Stimulated activated CD8-positive, alpha-beta memory T cell treated with anti-CD3 and anti-CD28 coated beads, Interleukin-12 subunit alpha, Interleukin-12 subunit beta, amount 100 ng/mL, for 24 hours (primary cell): Measurements from ENCODE around the gene HOXA7.

Experiments used
- DNase-seq: peaks from one replicate; pipeline ENCODE4 v3.0.0-alpha.2; 2020; ENCODE audit errors: extremely low read depth

Gene HOXA7

GRCh38 chr7:27159266-27160144 lies 3.0 kb upstream of the HOXA7 start:
- DNase-seq, result no peak

GRCh38 chr7:27158436-27159265 lies 2.2 kb upstream of the HOXA7 start:
- DNase-seq, result no peak

DNA sequence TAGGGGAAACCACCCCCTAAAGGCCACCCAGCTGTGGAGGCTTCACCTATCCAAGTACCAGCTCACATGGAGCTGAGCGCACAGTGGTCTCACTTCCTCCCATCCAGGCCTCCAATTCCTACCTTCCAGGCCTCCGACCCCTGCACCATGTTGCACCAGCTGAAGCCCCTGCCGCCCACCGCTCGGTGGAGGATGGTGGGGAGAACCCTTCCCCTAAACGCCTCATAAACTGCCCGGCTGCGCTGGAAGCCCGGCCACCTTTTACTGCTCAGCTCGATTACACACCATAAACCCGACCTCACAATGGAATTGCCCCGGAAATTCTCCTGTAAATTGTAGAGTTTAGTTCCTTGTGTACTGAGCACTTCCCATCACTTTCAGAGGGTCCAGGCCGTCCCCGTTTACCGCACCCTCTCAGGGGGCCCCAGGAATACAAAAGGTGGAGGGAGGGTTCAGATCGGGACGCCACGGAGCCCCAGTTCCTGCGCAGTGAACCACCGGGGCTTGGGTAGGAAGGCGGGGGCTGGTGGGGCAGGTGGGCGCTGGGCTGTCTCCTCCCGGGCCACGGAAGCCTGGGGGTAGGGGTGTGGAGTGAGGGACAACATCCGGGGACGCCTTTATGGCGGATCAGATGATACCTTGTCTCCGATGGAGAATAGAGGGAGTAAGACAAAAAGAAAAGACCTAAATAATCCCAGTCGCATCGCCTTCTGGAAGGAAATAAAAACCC lies 1.4 kb upstream of the HOXA7 start:
- no peak for DNase-seq

DNA sequence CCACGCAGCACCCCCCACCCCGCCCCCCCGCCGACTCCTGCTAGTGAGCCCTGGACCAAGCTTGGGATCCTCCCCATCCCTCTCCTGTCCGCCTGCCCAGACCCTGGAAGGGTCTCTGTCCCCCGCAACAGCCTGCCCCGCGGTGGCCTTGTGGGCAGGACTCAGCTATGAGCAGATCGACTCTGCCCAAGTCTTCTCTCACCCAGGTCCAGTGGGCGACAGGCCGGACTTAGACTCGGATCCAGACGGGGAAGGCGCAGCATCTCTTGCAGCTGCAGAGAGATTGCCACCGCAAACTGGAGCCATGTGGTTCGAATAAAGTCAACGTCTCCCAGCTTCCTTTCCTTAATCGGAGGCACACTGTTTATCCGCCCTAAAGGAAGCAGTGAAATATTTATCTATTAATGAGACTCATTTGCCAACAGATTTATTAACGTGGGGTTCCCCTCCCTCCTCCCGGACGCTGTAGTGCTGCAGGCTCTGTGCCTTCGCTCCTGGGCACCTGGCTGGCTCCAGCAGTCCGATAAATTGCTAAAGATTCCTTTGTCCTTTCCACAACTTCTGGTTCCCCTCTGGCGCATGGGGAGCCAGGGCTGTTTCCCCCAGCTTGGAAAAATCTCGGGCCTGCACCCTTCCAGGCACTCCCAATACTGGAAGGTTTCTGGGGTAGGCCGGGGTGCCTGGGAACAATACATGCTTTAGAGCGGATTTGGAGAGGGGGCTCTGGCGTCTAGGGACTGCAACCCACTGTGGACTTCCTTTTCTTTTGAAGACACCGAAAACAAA lies 634 bp upstream of the HOXA7 start:
- no peak for DNase-seq

- no peak for DNase-seq
These were observed 513 bp downstream of the HOXA7 start for GRCh38 chr7:27155816-27156507.

- DNase-seq, result no peak
These were observed 1.3 kb downstream of the HOXA7 start for GRCh38 chr7:27154901-27155815.

- DNase-seq, result no peak
These were observed 2.1 kb downstream of the HOXA7 start for GRCh38 chr7:27154369-27154768.

DNA sequence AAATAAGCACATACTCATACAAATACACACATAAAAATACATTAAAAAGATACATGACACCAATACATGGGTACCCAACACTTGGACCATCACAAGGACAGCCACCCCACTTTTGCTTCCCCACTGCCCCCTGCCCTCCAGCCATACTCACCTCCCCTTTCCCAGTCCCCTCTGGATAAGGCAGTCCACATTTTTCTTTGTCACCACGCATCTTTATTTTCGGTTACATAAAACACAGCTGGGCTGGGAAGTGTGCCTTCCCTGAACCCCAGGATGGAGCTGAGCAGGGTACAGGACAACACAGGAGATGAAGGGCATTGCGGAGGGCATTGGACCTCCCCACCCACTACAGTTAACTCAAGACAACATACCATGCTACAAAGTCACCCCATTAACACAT lies 2.9 kb downstream of the HOXA7 start:
- DNase-seq, result no peak

DNA sequence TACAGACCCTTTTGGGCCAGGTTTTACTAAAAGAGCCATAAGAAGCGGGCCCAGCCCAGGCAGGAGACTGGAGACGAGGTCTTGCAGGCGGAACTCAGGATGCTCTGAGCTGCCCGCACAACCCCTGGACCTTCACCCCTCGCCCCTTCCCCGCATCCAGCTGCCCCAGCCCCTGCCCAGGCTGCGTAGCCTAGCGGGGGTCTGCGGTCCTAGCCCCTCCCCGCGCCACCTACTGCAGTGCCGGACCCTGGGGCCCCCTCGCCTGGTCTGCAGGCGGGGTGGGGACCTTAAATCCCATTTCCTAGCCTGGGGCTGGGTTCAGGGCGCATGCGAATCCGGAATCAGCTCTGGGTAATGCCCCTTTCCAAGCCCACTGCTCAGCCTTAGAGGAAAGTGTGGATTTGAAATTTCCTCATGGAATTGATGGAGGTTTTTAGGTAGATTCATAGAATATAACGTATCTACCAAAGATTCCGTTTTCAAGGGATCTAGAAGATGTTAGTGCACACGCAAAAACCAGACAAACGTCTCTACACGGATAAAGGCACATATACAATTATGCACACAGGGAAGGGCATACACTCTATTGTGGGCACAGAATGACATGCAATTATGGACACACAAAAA lies 3.5 kb downstream of the HOXA7 start:
- DNase-seq, result no peak

- no peak for DNase-seq
These were observed 4.3 kb downstream of the HOXA7 start, which contains the start of gene HOXA3 for GRCh38 chr7:27151931-27152815. Gene HOXA3 (minus strand): TSS chr7:27152583. CDS start chr7:27110640, 41,943 bp downstream.

DNA sequence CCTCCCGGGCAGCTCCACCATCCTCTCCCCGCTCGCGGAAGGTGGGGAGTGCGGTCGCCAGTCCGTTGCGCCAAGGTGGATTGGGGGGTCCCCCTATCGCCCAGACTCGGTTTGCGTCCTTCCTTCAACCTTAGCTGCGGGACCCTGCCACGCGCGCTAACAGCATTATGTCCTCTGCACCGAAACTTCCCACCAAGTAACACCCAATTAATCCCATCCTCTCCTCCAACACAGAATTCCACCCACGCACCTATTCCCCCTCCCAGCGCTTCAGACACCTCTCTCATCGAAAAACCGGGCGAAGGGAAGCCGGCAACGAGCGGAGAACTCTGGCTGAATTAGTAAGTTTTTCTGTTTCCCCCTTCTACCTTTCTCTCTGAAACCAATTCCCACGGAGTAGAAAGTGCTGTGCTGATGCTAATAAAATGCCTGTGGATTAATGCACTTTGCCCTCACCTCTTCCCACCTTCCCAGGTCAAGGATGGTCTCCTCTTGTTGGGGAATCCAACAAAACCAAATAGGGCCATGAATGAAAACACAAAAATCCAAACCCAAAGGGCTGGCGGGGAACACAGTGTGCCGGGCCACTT lies 5.0 kb downstream of the HOXA7 start:
- no peak for DNase-seq

DNA sequence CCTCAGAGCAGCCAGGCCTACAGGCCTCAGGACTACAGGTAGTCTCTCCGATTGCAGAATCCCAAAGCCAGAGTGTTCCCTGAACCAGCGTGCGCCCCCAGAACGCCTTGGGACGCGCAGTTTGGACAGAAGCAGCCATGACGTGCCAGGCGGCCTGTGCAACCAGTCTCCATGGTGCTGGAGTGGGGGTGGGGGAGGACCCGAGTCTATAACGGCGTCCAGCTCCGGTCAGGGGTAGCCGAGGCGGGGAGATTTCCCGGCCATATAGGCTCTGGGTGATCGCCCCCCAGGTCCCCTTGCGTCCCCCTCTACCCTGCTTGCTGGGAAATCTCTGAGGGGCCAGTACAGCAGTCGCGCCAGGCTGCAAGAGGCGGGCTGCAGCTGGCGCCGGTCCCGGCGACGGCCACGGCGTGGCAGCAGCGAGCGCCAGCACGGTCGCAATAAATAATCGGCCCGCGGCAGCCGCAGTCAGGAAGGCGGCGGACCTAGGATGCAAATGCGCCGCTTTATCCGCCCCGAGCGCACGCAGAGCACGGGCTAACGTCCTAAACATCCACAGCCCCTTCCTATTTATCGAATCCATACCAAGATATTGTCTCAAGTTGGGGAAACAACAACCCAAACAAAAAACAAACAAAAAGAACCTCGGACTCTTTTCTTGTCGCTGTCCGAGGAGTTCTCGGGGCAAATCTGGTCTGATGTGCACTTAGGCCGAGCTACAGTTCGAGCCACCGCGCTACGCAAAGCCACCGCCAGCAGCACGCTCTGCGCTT lies 5.7 kb downstream of the HOXA7 start:
- DNase-seq, result no peak

GRCh38 chr7:27149842-27150567 lies 6.5 kb downstream of the HOXA7 start:
- DNase-seq, result no peak

- no peak for DNase-seq
These were observed 7.5 kb downstream of the HOXA7 start for GRCh38 chr7:27148756-27149641.

DNA sequence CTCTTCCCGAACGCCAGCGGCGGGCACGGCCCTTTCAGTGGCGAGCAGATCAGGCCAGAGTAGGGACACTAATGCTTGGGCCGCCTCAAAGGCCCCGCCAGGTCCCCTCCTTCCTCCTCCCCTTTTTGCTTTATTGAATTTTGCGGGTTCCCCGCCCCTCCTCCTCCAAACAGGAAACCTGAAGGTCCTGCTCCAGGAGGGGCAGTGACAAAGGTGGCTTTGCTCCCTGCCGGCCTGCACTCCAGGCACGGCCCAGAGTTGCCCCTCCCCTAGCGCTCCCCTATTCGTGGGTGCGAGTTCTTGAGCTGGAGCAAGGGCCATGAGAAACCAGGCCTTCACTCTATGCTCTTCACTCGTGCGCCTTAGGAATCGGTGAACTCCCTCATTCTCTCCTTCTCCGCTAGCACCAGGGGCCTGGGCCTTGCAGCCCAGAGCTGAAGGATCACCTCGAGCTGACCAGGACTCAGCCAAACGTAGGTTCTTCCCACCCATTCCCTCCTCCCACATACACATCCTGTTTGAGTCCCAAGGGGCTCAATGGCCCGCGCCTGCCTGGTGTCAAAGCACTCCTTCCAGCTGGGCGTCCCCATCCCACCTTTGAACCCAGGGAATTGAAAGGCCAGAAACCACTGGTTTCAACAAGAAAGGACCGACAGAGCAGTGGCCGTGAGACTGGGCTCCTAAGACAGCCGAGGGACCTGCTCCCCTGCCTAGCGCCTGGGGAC lies 8.3 kb downstream of the HOXA7 start:
- DNase-seq, result no peak
